HEK293 (cell line): ENCODE data around the gene SLC6A9.

Source experiments
- KLF10 ChIP-seq: fragments of 450-650 bp; IDR thresholded peaks from 2 replicates; pipeline ENCODE4 v1.5.1; 2018; ENCODE audit warnings: missing biosample characterization, mild to moderate bottlenecking, missing genetic modification characterization
- PRDM2 ChIP-seq: fragments of 450-650 bp; formaldehyde crosslinking; IDR thresholded peaks from 2 replicates; pipeline ENCODE4 v1.5.1; 2016; ENCODE audit warnings: missing biosample characterization, missing genetic modification characterization, borderline replicate concordance
- SCRT2 ChIP-seq: fragments of 450-650 bp; formaldehyde crosslinking; IDR thresholded peaks from 2 replicates; pipeline ENCODE4 v1.5.1; 2016; ENCODE audit warnings: missing biosample characterization, missing genetic modification characterization
- TSHZ1 ChIP-seq: fragments of 450-650 bp; formaldehyde crosslinking; IDR thresholded peaks from 2 replicates; pipeline ENCODE4 v1.5.1; 2016; ENCODE audit warnings: missing biosample characterization, missing genetic modification characterization, borderline replicate concordance
- ZBTB49 ChIP-seq: fragments of 450-650 bp; formaldehyde crosslinking; IDR thresholded peaks from 2 replicates; pipeline ENCODE4 v1.5.1; 2016; ENCODE audit warnings: missing biosample characterization, missing genetic modification characterization, low read depth
- ZFP41 ChIP-seq: fragments of 450-650 bp; formaldehyde crosslinking; IDR thresholded peaks from 2 replicates; pipeline ENCODE4 v1.5.1; 2016; ENCODE audit warnings: missing biosample characterization, missing genetic modification characterization, borderline replicate concordance
- ZNF138 ChIP-seq: fragments of 450-650 bp; formaldehyde crosslinking; IDR thresholded peaks from 2 replicates; pipeline ENCODE4 v1.5.1; 2016; ENCODE audit warnings: missing biosample characterization, missing genetic modification characterization, borderline replicate concordance
- ZNF24 ChIP-seq: fragments of 450-650 bp; formaldehyde crosslinking; IDR thresholded peaks from 2 replicates; pipeline ENCODE4 v1.5.1; 2016; ENCODE audit warnings: missing biosample characterization, missing genetic modification characterization
- ZNF292 ChIP-seq: fragments of 450-650 bp; formaldehyde crosslinking; IDR thresholded peaks from 2 replicates; pipeline ENCODE4 v1.5.1; 2016; ENCODE audit warnings: low read depth, missing biosample characterization, missing genetic modification characterization, borderline replicate concordance
- ZNF394 ChIP-seq: fragments of 450-650 bp; formaldehyde crosslinking; IDR thresholded peaks from 2 replicates; pipeline ENCODE4 v1.5.1; 2016; ENCODE audit warnings: missing biosample characterization, missing genetic modification characterization, mild to moderate bottlenecking, moderate library complexity, borderline replicate concordance
- ZNF548 ChIP-seq: fragments of 450-650 bp; formaldehyde crosslinking; IDR thresholded peaks from 2 replicates; pipeline ENCODE4 v1.5.1; 2016; ENCODE audit warnings: missing biosample characterization, missing genetic modification characterization
- ZNF580 ChIP-seq: fragments of 450-650 bp; formaldehyde crosslinking; IDR thresholded peaks from 2 replicates; pipeline ENCODE4 v1.5.1; 2016; ENCODE audit warnings: missing biosample characterization, missing genetic modification characterization
- ZNF658 ChIP-seq: fragments of 450-650 bp; formaldehyde crosslinking; IDR thresholded peaks from 2 replicates; pipeline ENCODE4; 2016; ENCODE audit warnings: missing biosample characterization, missing genetic modification characterization
- ZNF664 ChIP-seq: fragments of 450-650 bp; formaldehyde crosslinking; IDR thresholded peaks from 2 replicates; pipeline ENCODE4 v1.5.1; 2016; ENCODE audit warnings: missing biosample characterization, missing genetic modification characterization
- TF ChIP-seq, protein P1 (sequence below): fragments of 450-650 bp; formaldehyde crosslinking; IDR thresholded peaks from 2 replicates; pipeline ENCODE4 v1.5.1; 2016; ENCODE audit warnings: missing biosample characterization, missing genetic modification characterization
- TF ChIP-seq, protein P2 (sequence below): fragments of 450-650 bp; formaldehyde crosslinking; IDR thresholded peaks from 2 replicates; pipeline ENCODE4 v1.5.1; 2016; ENCODE audit warnings: missing biosample characterization, missing genetic modification characterization
- TF ChIP-seq, protein P3 (sequence below): fragments of 450-650 bp; formaldehyde crosslinking; IDR thresholded peaks from 2 replicates; pipeline ENCODE4 v1.5.1; 2016; ENCODE audit warnings: missing biosample characterization, missing genetic modification characterization, low read depth

Gene SLC6A9

GRCh38 chr1:43958351-43959255, 72.7 kb downstream of the SLC6A9 start (continued):
- TF ChIP-seq, protein P1, sequence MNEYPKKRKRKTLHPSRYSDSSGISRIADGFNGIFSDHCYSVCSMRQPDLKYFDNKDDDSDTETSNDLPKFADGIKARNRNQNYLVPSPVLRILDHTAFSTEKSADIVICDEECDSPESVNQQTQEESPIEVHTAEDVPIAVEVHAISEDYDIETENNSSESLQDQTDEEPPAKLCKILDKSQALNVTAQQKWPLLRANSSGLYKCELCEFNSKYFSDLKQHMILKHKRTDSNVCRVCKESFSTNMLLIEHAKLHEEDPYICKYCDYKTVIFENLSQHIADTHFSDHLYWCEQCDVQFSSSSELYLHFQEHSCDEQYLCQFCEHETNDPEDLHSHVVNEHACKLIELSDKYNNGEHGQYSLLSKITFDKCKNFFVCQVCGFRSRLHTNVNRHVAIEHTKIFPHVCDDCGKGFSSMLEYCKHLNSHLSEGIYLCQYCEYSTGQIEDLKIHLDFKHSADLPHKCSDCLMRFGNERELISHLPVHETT, result peak; percentile 77; the same call in 1 of the 2 replicates
- TF ChIP-seq KLF10 (tag by site-specific recombination) (peak; percentile 53), ZNF548 (no peak), TSHZ1 (tag by site-specific recombination) (0 out of 2 replicates have a peak, but pooled peaks have one; percentile 27), PRDM2 (tag by site-specific recombination) (no peak), ZNF24 (tag by site-specific recombination) (no peak), ZNF394 (tag by site-specific recombination) (0 out of 2 replicates have a peak, but pooled peaks have one; percentile 17), ZNF664 (tag by site-specific recombination) (no peak), SCRT2 (tag by site-specific recombination) (peak; percentile 96), ZNF580 (tag by site-specific recombination) (no peak), ZFP41 (tag by site-specific recombination) (no peak), ZNF292 (no peak), ZNF658 (tag by site-specific recombination) (no peak), ZBTB49 (tag by site-specific recombination) (no peak), ZNF138 (tag by site-specific recombination) (no peak)
- TF ChIP-seq, protein P2, sequence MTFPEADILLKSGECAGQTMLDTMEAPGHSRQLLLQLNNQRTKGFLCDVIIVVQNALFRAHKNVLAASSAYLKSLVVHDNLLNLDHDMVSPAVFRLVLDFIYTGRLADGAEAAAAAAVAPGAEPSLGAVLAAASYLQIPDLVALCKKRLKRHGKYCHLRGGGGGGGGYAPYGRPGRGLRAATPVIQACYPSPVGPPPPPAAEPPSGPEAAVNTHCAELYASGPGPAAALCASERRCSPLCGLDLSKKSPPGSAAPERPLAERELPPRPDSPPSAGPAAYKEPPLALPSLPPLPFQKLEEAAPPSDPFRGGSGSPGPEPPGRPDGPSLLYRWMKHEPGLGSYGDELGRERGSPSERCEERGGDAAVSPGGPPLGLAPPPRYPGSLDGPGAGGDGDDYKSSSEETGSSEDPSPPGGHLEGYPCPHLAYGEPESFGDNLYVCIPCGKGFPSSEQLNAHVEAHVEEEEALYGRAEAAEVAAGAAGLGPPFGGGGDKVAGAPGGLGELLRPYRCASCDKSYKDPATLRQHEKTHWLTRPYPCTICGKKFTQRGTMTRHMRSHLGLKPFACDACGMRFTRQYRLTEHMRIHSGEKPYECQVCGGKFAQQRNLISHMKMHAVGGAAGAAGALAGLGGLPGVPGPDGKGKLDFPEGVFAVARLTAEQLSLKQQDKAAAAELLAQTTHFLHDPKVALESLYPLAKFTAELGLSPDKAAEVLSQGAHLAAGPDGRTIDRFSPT (tag by site-specific recombination), result peak; percentile 81
- TF ChIP-seq, protein P3, sequence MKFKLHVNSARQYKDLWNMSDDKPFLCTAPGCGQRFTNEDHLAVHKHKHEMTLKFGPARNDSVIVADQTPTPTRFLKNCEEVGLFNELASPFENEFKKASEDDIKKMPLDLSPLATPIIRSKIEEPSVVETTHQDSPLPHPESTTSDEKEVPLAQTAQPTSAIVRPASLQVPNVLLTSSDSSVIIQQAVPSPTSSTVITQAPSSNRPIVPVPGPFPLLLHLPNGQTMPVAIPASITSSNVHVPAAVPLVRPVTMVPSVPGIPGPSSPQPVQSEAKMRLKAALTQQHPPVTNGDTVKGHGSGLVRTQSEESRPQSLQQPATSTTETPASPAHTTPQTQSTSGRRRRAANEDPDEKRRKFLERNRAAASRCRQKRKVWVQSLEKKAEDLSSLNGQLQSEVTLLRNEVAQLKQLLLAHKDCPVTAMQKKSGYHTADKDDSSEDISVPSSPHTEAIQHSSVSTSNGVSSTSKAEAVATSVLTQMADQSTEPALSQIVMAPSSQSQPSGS (tag by site-specific recombination), result peak; percentile 96
